WTC11 (cell line): ENCODE data around the gene EDDM3A. TPM values are rescaled to one million over a fixed set of nuclear protein-coding genes. Genes with fewer than 3 reads are reported as not detected.

ENCODE experiments used
- ATAC-seq: fragments of 200-7000 bp; cut with Tn5 transposase; 2 replicates; pipeline ENCODE4 v1.10.0; 2021; ENCODE audit warnings: mild to moderate bottlenecking, moderate library complexity
- CTCF ChIA-PET: fragments of 300-600 bp; sonication (Branson Sonifier 250); formaldehyde crosslinking; loops from one replicate; lab custom pipeline; 2021; ENCODE audit warnings: antibody characterized with exemption; lab: Charles Lee
- POLR2A ChIA-PET: fragments of 350-600 bp; sonication (Branson Sonifier 250); formaldehyde crosslinking; loops from one replicate; lab custom pipeline; 2021; ENCODE audit warnings: antibody characterized with exemption; lab: Charles Lee
- DNase-seq: peaks from one replicate; pipeline ENCODE4 v3.0.0; 2021; ENCODE audit warnings: low spot score
- H3K27ac Mint-ChIP-seq: 2 replicates; pipeline ENCODE4 v1.8.0; 2021; ENCODE audit warnings: mixed read lengths
- H3K27me3 Mint-ChIP-seq: 2 replicates; pipeline ENCODE4 v1.8.0; 2021; ENCODE audit warnings: low read depth, mild to moderate bottlenecking, moderate library complexity, mixed read lengths
- H3K36me3 Mint-ChIP-seq: 2 replicates; pipeline ENCODE4 v1.8.0; 2021; ENCODE audit warnings: mixed read lengths
- H3K4me1 Mint-ChIP-seq: 2 replicates; pipeline ENCODE4 v1.8.0; 2022; ENCODE audit warnings: mixed read lengths
- H3K4me3 Mint-ChIP-seq: 2 replicates; pipeline ENCODE4 v1.8.0; 2021; ENCODE audit warnings: mild to moderate bottlenecking, moderate library complexity, mixed read lengths
- H3K9me3 Mint-ChIP-seq: 2 replicates; pipeline ENCODE4 v1.8.0; 2021; ENCODE audit warnings: mixed read lengths
- AR ChIP-seq: fragments of 250-450 bp; sonication (Bioruptor Pico); IDR thresholded peaks from 2 replicates; pipeline ENCODE4 v1.9.0; 2021; ENCODE audit warnings: mild to moderate bottlenecking
- ATF1 ChIP-seq: sonication (generic); formaldehyde crosslinking; IDR thresholded peaks from 2 replicates; pipeline ENCODE4 v1.8.1; 2023; ENCODE audit warnings: mild to moderate bottlenecking, moderate library complexity, missing genetic modification reagents
- CREM ChIP-seq: sonication (generic); formaldehyde crosslinking; IDR thresholded peaks from 2 replicates; pipeline ENCODE4 v1.8.1; 2022; ENCODE audit warnings: mild to moderate bottlenecking, missing genetic modification reagents, moderate library complexity
- ELF4 ChIP-seq: sonication (generic); formaldehyde crosslinking; IDR thresholded peaks from 2 replicates; pipeline ENCODE4 v1.8.1; 2022; ENCODE audit warnings: low read depth, mild to moderate bottlenecking, moderate library complexity, missing genetic modification reagents
- ESRRA ChIP-seq: sonication (generic); formaldehyde crosslinking; IDR thresholded peaks from 2 replicates; pipeline ENCODE4 v1.8.1; 2022; ENCODE audit warnings: mild to moderate bottlenecking, missing genetic modification reagents, borderline replicate concordance
- FOXK1 ChIP-seq: sonication (generic); formaldehyde crosslinking; IDR thresholded peaks from 2 replicates; pipeline ENCODE4 v1.8.0; 2022; ENCODE audit warnings: mild to moderate bottlenecking, moderate library complexity, missing genetic modification reagents
- HMGA2 ChIP-seq: fragments of 250-450 bp; sonication (Bioruptor Pico); IDR thresholded peaks from 2 replicates; pipeline ENCODE4 v1.4.0; 2021; ENCODE audit warnings: mild to moderate bottlenecking, moderate library complexity
- IRF1 ChIP-seq: sonication (generic); formaldehyde crosslinking; IDR thresholded peaks from 2 replicates; pipeline ENCODE4 v1.8.0; 2023; ENCODE audit warnings: missing genetic modification reagents
- JAZF1 ChIP-seq: fragments of 250-450 bp; sonication (Bioruptor Pico); IDR thresholded peaks from 2 replicates; pipeline ENCODE4 v1.9.0; 2021; ENCODE audit warnings: moderate library complexity, mild to moderate bottlenecking, inconsistent platforms
- MAX ChIP-seq: sonication (generic); formaldehyde crosslinking; IDR thresholded peaks from 2 replicates; pipeline ENCODE4 v1.8.0; 2022; ENCODE audit warnings: mild to moderate bottlenecking, missing genetic modification reagents
- MYBL2 ChIP-seq: sonication (generic); formaldehyde crosslinking; IDR thresholded peaks from 2 replicates; pipeline ENCODE4 v1.8.1; 2023; ENCODE audit warnings: mild to moderate bottlenecking, moderate library complexity, missing genetic modification reagents
- NFYB ChIP-seq: sonication (generic); formaldehyde crosslinking; conservative IDR thresholded peaks from 2 replicates; pipeline ENCODE4 v1.8.0; 2022; ENCODE audit warnings: low read depth, missing genetic modification reagents
- NR1H2 ChIP-seq: sonication (generic); formaldehyde crosslinking; IDR thresholded peaks from 2 replicates; pipeline ENCODE4 v1.9.0; 2021; ENCODE audit warnings: mild to moderate bottlenecking, moderate library complexity, missing genetic modification reagents
- PRRX2 ChIP-seq: fragments of 250-450 bp; sonication (Bioruptor Pico); IDR thresholded peaks from 2 replicates; pipeline ENCODE4 v1.8.0; 2021; ENCODE audit warnings: mild to moderate bottlenecking
- RELA ChIP-seq: sonication (generic); formaldehyde crosslinking; IDR thresholded peaks from 2 replicates; pipeline ENCODE4 v1.8.1; 2022; ENCODE audit warnings: missing genetic modification reagents, mild to moderate bottlenecking, borderline replicate concordance
- SMAD4 ChIP-seq: sonication (generic); formaldehyde crosslinking; IDR thresholded peaks from 2 replicates; pipeline ENCODE4 v1.8.0; 2022; ENCODE audit warnings: mild to moderate bottlenecking, missing genetic modification reagents
- TEAD4 ChIP-seq: sonication (generic); formaldehyde crosslinking; IDR thresholded peaks from 2 replicates; pipeline ENCODE4 v1.8.0; 2022; ENCODE audit warnings: mild to moderate bottlenecking, missing genetic modification reagents
- ZNF232 ChIP-seq: sonication (generic); formaldehyde crosslinking; IDR thresholded peaks from 2 replicates; pipeline ENCODE4 v1.8.0; 2022; ENCODE audit warnings: mild to moderate bottlenecking, missing genetic modification reagents
- ZNF281 ChIP-seq: sonication (generic); formaldehyde crosslinking; IDR thresholded peaks from 2 replicates; pipeline ENCODE4 v1.8.0; 2023; ENCODE audit warnings: mild to moderate bottlenecking, missing genetic modification reagents
- ZNF512 ChIP-seq: sonication (generic); formaldehyde crosslinking; IDR thresholded peaks from 2 replicates; pipeline ENCODE4 v1.8.1; 2022; ENCODE audit warnings: missing genetic modification reagents, borderline replicate concordance
- ZNF532 ChIP-seq: fragments of 250-450 bp; sonication (Bioruptor Pico); IDR thresholded peaks from 2 replicates; pipeline ENCODE4 v1.9.0; 2021; ENCODE audit warnings: mild to moderate bottlenecking, borderline replicate concordance
- ZSCAN18 ChIP-seq: fragments of 250-450 bp; sonication (Bioruptor Pico); IDR thresholded peaks from 2 replicates; pipeline ENCODE4 v2.1.2; 2022; ENCODE audit warnings: mild to moderate bottlenecking, moderate library complexity
- total RNA-seq: library from RNA; stranded (reverse); gene quantifications from 3 replicates; pipeline ENCODE4 v1.2.3, GENCODE V29; 2021

Gene EDDM3A
- total RNA-seq, 1 experiment from 2014 or later, result 0.20 TPM

- TF ChIP-seq MAX (no peak), SMAD4 (no peak), CREM (CRISPR knock-in tag) (no peak), ELF4 (CRISPR knock-in tag) (no peak), ZNF532 (CRISPR knock-in tag) (no peak), HMGA2 (CRISPR knock-in tag) (no peak), TEAD4 (CRISPR knock-in tag) (no peak), ZNF281 (CRISPR knock-in tag) (no peak), IRF1 (CRISPR knock-in tag) (no peak), ATF1 (CRISPR knock-in tag) (no peak), JAZF1 (CRISPR knock-in tag) (no peak), ESRRA (CRISPR knock-in tag) (no peak), NFYB (CRISPR knock-in tag) (no peak), MYBL2 (CRISPR knock-in tag) (no peak), NR1H2 (CRISPR knock-in tag) (no peak), ZNF512 (CRISPR knock-in tag) (no peak), PRRX2 (no peak)
- Mint-ChIP-seq H3K27ac (no peak overlapping the region), H3K36me3 (peaks cover 3% of the 10 kb centered on the region; the same call in 1 of the 2 replicates), H3K4me3 (no peak overlapping the region), H3K27me3 (no peaks in the 10 kb centered on the region; the same call in 1 of the 2 replicates), H3K4me1 (peaks cover 9% of the 10 kb centered on the region), H3K9me3 (peaks cover 4% of the 10 kb centered on the region; the same call in 1 of the 2 replicates)
- ATAC-seq, result no peak
- ChIA-PET POLR2A (no interaction called here), CTCF (interaction anchor here (0.7 to 1.0 kb wide), 2 partner anchors 139 to 158 kb away, joined by 3 to 6 read pairs; no protein-coding TSS in a partner anchor)
- DNase-seq, result no peak
Observed at GRCh38 chr14:20698018-20698329, 47.7 kb upstream of the EDDM3A start.

GRCh38 chr14:20698934-20699333, 46.8 kb upstream of the EDDM3A start:
- ChIA-PET CTCF (interaction anchor here (0.7 to 1.0 kb wide), 2 partner anchors 138 to 157 kb away, joined by 3 to 6 read pairs; no protein-coding TSS in a partner anchor), POLR2A (no interaction called here)
- ATAC-seq (no peak), DNase-seq (no peak)
- Mint-ChIP-seq H3K27ac (no peak overlapping the region), H3K27me3 (no peaks in the 10 kb centered on the region; the same call in 1 of the 2 replicates), H3K36me3 (peaks cover 3% of the 10 kb centered on the region; the same call in 1 of the 2 replicates), H3K4me1 (peaks cover 9% of the 10 kb centered on the region), H3K4me3 (no peak overlapping the region), H3K9me3 (peaks cover 4% of the 10 kb centered on the region; the same call in 1 of the 2 replicates)
- no peak for TF ChIP-seq MAX
- no peak for TF ChIP-seq ATF1 (CRISPR knock-in tag)
- no peak for TF ChIP-seq RELA (CRISPR knock-in tag)
- TF ChIP-seq FOXK1, result no peak
- no peak for TF ChIP-seq PRRX2
- TF ChIP-seq ZSCAN18, result no peak
- TF ChIP-seq AR (CRISPR knock-in tag), result no peak
- TF ChIP-seq ZNF232 (CRISPR knock-in tag), result no peak
